AG08395 (cell line): ENCODE data around the gene POLR2J.
"Not testable (repeated sequence)": the region's sequence is repeated elsewhere in the genome, so short reads cannot be mapped to it uniquely, and the experiment has no call there.

ENCODE experiments used
- DNase-seq: peaks from one replicate; pipeline ENCODE4 v3.0.0; 2012; ENCODE audit warnings: mixed read lengths, low spot score

Gene POLR2J

GRCh38 chr7:102494473-102495149 lies 15.9 kb upstream of the POLR2J start:
- DNase-seq = not testable (repeated sequence)

GRCh38 chr7:102494026-102494425 lies 15.3 kb upstream of the POLR2J start:
- DNase-seq = not testable (repeated sequence)

- not testable (repeated sequence) for DNase-seq
These were observed 14.7 kb upstream of the POLR2J start for GRCh38 chr7:102493220-102493935.

- DNase-seq = not testable (repeated sequence)
These were observed 11.9 kb upstream of the POLR2J start for GRCh38 chr7:102490529-102491075.

- not testable (repeated sequence) for DNase-seq
These were observed 5.6 kb upstream of the POLR2J start for GRCh38 chr7:102484317-102484716.

GRCh38 chr7:102481962-102482361 lies 3.2 kb upstream of the POLR2J start:
- DNase-seq = not testable (repeated sequence)

DNA sequence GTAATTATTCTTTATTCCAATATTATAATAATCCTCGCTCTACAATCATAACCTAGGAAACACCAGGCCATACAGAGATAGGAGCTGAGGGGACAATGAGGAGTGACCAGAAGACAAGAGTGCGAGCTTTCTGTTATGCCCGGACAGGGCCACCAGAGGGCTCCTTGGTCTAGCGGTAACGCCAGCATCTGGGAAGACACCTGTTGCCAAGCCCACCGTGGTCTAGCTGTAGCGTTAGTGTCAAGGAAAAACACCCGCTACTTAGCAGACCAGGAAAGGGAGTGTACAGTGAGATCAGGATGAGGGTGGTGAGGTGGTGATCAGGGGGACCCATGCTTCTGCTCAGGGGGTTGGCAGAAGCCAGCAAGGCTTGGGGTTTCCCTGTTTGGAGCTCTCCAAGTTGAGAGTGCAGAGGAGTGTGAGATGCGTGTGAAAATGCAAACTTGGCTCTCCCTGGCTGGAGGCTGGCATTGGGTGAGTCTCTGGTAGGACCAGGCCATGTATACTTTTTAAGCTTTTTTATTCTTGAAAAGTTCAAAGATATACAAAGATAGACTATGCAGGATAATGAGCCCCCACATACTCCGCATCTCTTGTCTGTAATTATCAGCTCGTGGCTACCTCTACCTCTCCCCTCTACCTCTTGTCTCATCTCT lies 1.4 kb upstream of the POLR2J start:
- not testable (repeated sequence) for DNase-seq

DNA sequence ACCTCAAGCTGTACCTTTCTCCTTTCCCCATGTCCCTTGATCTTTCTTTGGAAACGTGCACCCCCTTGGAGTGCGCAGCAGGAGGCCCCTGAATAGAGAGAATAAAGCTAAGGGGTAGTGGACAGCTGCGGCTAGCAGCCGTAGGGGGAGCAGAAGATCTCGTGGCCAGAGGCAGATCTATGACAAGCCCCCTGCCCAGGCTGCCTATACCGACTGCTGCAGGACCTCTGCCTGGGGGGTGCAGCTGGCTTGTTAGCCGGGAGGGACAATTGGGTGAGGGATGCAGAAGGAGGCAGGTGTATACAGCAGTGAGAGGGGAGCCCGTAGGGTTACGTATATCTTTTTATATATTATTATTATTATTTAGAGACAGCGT lies 475 bp upstream of the POLR2J start:
- DNase-seq = not testable (repeated sequence)

DNA sequence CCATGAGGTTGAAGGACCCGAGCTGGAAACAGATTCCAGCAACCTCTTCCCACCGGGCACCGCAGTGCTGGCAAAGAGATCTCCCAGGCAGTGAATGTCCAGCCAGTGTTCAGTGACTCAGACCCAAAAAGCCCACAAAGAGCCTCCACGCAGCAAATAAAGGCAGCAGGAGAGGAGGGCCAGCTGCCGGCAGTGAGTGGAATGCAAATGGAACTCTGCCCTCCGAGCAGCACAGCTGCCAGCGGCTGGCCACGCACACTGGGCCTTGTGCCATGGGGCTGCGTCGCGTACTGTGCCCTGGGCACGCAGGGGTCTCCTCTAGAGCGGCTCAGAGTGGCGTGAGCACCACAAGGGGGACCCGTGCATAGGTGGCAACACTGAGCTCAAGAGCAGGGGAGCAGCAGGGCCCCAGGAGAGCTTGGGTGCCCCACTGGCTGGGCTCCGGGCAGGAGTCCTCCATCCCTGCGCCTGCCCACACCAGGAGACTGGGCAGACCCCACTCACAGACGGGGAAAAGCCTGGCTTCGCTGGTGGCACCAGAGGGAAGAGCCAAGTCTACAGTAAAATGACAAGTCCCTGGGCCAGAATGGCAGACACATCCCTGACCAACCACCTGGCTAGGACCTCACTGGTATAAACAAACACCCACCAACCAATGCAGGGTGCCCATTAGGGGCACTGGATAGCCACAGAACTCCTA lies 3.8 kb downstream of the POLR2J start:
- DNase-seq = not testable (repeated sequence)

DNA sequence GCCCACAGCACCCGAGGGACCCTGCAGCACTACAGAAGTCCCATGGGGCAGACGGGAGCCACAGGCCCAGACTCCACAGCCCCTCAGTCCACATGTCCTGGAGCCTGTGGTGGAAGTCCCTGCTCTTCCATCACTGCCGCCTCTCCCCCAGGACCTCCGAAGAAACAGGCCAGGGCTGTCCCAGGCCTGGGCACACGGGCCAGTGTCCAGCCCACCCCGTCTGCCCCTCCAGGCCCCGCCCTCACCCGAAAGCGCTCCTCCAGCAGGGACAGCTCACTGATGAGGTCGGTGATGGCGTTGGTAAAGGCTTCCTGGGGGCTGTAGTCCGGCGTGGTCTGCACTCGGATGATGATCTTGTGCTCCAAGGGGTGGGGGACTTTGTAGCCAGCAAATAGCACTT lies 4.6 kb downstream of the POLR2J start:
- DNase-seq = not testable (repeated sequence)

DNA sequence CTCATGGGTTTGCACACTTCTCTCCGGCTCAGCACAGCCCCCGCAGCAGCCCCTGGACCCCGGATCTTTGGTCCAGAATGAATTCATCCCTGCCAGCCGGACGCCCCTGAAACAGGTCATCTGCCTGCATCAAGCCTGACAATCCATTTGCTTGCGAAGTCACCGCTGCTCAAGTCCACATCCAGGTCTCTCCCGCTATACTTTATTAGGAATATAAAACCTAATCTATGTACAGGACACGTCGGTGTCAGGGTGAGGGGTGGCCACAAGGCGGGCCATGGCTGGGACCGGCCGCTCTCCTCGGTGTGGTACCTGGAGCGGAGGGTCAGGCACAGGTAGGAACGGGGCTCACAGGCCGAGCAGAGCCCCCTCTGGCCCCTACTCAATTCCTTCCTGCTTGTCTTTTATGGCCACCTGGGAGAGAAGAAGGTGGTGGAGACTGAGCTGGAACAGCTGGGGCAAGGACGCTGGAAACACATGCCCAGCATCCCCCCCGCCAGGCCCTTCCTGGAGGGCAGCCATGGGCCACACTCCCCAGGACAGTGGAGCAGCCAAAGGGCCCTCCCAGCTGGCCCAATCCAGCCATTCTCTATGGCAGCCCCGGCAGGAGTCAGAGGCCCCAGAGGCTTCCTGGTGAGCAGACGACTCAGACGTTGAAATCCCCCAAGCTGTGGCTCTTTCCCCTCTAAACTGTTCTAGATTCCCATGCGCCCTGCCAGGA lies 5.3 kb downstream of the POLR2J start:
- no peak for DNase-seq

- DNase-seq = no peak
These were observed 6.3 kb downstream of the POLR2J start for GRCh38 chr7:102472126-102473041.

- DNase-seq = no peak
These were observed 7.0 kb downstream of the POLR2J start for GRCh38 chr7:102471791-102472125.

GRCh38 chr7:102469972-102470825 lies 8.5 kb downstream of the POLR2J start:
- DNase-seq = no peak

DNA sequence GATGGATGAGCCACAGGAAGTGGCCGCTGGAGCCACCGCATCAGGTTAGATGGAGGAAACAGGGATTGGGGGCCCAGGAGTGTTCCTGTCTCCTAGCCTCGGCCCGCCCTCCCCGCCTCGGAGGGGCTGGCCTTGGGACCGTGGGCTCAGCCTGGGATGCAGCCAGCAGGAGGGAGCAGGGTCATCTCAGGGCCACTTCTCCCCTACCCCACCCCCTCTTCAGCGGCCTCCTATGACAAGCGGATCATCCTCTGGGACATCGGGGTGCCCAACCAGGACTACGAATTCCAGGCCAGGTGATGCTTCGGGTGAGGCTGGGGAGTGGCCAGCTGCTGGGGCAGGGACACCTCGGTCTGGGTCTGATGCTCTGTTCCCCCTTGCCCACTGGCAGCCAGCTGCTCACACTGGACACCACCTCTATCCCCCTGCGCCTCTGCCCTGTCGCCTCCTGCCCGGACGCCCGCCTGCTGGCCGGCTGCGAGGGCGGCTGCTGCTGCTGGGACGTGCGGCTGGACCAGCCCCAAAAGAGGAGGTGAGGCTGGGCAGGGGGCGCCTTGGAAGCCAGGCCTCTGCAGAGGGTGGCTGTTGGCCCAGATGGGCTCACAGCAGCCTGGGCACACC lies 9.3 kb downstream of the POLR2J start:
- DNase-seq = no peak

DNA sequence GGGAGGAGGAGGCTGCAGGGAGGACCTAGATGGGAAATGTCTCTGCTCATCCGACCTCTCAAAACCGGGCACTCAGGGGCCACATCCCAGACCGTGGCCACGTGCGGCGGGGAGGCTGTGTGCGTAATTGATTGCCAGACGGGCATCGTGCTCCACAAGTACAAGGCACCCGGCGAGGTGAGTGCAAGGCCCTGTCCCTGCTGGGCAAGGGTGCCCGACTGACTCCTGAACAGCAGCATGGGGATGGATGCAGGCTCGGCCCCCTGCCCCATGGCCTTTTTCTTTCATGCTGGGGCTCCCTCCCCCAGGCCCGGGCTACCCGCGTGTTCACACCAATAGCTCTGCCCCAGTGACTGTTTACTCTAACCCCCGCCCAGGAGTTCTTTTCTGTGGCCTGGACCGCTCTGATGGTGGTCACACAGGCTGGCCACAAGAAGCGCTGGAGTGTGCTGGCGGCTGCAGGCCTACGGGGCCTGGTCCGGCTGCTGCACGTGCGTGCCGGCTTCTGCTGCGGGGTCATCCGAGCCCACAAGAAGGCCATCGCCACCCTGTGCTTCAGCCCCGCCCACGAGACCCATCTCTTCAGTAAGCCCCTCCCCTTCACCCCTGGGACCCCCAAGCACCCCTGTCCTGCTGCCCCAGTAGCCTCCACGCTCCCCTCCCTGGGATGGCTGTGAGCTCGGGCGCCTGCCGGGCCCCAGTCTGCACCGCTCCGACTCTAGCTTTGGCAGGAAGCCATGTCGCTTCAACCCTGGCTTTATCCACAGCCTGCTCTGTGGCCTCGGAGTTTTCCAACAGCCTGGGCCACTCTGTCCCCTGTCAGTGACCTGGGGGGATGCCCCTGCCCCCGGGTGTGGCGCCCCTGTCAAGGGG lies 10.0 kb downstream of the POLR2J start:
- DNase-seq = no peak

- DNase-seq = no peak
These were observed 10.9 kb downstream of the POLR2J start for GRCh38 chr7:102467581-102468477.
